Dedifferentiated amniotic fluid mesenchymal stem cell (primary cell): ENCODE data around the gene FBXW8.

ENCODE experiments used
- DNase-seq: peaks from one replicate; pipeline ENCODE4 v3.0.0-alpha.2; 2016; ENCODE audit errors: extremely low spot score

Gene FBXW8

DNA sequence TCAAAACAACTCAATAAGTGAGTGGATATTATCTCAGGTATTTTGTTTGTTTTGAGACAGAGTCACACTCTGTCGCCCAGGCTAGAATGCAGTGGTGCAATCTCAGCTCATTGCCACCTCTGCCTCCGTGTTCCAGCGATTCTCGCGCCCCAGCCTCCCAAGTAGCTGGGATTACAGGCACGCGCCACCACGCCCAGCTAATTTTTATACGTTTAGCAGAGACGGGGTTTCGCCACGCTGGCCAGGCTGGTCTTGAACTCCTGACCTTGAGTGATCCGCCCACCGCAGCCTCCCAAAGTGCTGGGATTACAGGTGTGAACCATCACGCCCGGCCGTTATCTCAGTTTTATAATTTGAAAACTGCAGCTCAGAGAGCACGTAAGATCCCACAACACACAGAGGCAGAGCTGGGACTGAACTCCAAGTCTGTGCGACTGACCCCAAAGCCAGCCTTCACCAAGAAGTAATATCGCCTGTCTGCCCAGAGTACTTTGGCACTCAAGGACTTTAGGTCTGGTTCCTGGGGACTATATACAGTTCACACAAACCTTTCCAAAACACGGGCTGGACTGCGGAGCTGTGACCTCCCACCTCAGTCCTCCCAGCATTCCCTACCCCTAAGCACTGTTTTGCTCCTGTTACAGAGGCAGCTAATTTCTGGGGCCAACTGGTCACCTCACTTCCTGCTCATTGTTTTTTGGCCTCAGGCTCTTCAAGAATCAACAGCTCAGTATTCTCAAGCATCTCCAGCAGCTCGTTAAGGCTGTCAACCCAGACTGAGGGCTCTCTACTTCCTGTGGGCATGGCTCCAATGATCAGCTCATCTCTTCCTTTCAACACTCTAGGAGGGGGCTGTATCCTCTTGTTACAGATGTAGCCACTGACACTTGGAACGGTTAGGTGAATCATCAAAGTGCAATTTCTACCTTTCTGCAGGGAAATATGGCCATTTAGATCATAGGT lies 165.9 kb downstream of the FBXW8 start:
- no peak for DNase-seq

DNA sequence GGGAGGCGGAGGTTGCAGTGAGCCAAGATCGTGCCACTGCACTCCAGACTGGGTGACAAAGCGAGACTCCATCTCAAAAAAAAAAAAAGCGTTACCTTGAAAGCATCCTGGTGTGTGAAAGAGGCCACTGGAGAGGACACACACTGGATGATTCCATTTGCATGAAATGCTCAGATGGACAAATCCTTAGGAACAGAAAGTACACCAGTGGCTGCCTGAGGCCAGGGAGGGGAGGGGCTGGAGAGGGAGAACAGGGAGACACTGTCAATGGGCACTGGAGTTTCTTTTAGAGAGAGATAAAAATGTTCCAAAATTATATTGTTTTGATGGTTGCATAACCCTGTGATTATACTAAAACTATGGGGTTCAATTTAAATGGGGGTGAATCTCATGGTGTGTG lies 168.7 kb downstream of the FBXW8 start:
- DNase-seq = no peak

DNA sequence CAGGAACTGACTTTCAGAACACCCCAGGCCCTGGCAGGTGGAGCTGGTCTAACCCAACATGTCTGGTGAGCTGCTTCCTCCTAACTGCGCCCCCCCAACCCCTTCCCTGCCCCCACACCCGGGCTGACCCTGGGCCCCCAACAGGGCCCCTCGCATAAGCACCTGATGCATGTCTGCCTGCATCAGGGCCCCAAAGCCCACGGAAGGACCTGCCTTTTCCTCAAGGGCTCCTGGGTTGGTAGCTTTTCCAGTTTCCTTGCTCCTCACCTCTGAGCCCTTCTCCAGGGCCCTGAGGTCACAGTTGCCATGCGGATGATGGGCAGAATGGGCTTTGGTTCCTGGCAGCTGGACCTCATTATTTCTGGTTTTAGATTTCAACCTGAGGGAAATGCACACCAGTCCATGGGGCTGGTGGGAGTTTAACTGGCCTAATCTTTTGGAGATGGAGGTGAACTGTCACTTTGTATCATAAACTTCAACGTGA lies 170.0 kb downstream of the FBXW8 start:
- no peak for DNase-seq
